HG02642 (cell line): ENCODE measurements around the gene VENTX.
"Not testable (repeated sequence)": the region's sequence is repeated elsewhere in the genome, so short reads cannot be mapped to it uniquely, and the experiment has no call there.

ENCODE experiments used
- ATAC-seq: cut with Tn5 transposase; IDR thresholded peaks from one replicate; pipeline ENCODE4 v1.9.1; 2021; ENCODE audit warnings: mild to moderate bottlenecking; ENCODE audit not compliant: unreplicated experiment, poor library complexity

VENTX gene

GRCh38 chr10:133214468-133215410, 22.9 kb upstream of the VENTX start:
- ATAC-seq, result no peak

DNA sequence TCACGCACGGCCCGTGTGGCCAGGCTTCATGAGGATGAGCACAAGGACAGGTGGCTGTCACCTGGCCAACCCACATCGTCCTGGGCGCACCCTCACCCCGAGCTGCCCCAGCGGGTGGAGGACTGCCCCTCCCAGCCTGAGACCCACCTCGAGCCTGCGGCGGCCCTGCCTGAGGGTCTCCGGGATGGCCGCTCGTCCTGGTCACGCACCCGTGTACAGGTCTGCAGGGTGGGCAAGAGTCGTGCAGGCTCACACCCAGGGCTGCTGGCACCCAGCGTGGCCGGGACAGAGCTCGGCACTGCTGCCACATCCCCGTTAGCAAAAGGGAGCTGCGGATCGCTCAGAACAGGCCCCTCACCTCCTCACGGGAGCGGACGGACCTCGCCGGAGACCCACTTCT, 22.1 kb upstream of the VENTX start:
- ATAC-seq, result no peak

GRCh38 chr10:133216776-133217175, 20.9 kb upstream of the VENTX start:
- ATAC-seq, result no peak

GRCh38 chr10:133217800-133218589, 19.7 kb upstream of the VENTX start:
- no peak for ATAC-seq

GRCh38 chr10:133218891-133219290, 18.8 kb upstream of the VENTX start:
- no peak for ATAC-seq

GRCh38 chr10:133219782-133220181, 17.9 kb upstream of the VENTX start:
- ATAC-seq, result no peak

GRCh38 chr10:133221331-133221730, 16.3 kb upstream of the VENTX start:
- ATAC-seq, result no peak

DNA sequence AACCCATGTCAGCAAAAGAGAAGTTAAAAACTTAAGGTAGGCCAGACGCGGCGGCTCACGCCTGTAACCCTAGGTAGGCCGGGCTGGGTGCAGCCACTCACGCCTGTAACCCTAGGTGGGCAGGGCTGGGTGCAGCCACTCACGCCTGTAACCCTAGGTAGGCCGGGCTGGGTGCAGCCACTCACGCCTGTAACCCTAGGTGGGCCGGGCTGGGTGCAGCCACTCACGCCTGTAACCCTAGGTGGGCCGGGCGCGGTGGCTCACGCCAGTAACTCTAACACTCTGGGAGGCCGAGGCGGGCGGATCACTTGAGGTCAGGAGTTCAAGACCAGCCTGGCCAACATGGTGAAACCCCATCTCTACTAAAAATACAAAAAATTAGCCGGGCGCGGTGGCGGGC, 15.9 kb upstream of the VENTX start:
- not testable (repeated sequence) for ATAC-seq

DNA sequence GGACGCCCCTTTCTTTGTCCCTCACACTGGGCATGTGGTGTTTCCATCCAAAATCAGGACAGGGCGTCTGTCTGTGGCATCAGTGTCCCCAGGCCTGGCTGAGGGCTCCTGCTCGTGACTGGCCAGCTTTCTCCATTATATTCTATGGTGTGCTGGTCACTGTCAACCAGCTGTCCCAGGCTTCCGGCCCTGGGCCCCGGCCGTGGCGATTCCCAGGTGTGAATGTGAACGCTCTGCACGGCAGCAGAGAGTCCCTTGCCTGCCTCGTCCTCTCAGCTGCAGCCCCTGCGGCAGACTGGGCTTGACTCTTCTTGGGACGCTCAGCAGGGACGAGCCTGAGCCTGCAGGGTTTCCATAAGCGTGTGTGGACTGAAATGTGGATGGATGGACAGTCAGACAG, 13.6 kb upstream of the VENTX start:
- ATAC-seq, result no peak

- ATAC-seq, result no peak
Measured at GRCh38 chr10:133224756-133225372, 12.8 kb upstream of the VENTX start.

DNA sequence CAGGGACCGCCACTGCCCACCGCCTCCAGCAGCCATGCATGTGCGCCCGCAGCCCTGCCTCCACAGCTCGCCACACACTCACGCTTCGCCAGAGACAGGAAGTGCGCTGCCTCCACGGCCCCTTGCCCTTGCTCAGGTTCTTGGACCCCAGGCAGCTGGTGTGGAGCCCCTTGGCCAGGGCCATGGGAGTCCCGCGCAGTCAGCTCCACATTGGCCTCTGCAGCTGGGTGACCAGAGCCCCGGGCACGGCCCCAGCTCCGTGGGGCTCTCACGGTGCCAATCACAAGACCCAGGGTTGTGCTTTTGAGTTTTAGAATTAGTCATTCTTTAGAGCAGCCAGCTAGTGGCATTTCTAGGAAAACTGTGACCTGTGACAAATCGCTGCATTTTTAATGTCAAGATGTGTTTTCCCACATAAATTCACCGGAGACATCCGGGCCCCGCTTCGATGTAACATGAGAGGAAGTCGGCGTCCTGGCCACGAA, 11.9 kb upstream of the VENTX start:
- no peak for ATAC-seq

- no peak for ATAC-seq
Measured at GRCh38 chr10:133226251-133226808, 11.3 kb upstream of the VENTX start.

DNA sequence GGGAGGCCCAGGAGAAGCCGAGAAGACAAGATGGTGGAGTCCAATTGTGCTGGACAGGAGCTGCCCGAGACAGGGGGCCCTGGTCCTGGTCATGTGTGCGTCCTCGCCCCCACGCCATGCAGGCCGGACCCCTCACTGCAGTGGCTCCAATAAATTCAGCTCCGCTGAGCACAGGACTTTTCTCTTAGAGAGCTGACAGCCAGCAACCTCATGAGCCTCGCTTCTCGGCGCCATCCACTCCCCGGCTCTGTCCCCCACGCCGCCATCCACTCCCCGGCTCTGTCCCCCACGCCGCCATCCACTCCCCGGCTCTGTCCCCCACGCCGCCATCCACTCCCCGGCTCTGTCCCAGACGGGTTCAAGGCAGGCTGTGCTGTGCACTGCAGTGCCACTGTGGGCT, 10.4 kb upstream of the VENTX start:
- ATAC-seq, result no peak

GRCh38 chr10:133229265-133230043, 8.2 kb upstream of the VENTX start:
- ATAC-seq, result no peak

DNA sequence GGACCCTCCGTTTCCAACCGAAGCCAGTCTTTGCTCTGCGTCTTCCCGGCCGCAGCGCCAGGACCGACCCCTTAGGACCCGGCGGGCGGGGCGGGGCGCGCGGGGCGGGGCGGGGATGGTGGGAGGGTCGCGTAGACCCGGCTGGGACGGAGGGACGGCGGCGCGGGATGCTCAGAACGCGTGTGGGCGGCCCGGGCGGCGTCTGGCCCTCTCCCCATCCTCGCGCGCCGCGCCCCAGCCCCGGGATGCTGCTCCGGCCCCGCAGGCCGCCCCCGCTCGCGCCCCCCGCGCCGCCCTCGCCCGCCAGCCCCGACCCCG, 7.7 kb upstream of the VENTX start, which contains the start of gene UTF1:
UTF1 (plus strand) TSS at position 174 of the 318 bp plus-strand sequence; CDS start at position 246, 72 bp downstream.
- no peak for ATAC-seq

- no peak for ATAC-seq
Measured at GRCh38 chr10:133230387-133231195, 7.1 kb upstream of the VENTX start.

DNA sequence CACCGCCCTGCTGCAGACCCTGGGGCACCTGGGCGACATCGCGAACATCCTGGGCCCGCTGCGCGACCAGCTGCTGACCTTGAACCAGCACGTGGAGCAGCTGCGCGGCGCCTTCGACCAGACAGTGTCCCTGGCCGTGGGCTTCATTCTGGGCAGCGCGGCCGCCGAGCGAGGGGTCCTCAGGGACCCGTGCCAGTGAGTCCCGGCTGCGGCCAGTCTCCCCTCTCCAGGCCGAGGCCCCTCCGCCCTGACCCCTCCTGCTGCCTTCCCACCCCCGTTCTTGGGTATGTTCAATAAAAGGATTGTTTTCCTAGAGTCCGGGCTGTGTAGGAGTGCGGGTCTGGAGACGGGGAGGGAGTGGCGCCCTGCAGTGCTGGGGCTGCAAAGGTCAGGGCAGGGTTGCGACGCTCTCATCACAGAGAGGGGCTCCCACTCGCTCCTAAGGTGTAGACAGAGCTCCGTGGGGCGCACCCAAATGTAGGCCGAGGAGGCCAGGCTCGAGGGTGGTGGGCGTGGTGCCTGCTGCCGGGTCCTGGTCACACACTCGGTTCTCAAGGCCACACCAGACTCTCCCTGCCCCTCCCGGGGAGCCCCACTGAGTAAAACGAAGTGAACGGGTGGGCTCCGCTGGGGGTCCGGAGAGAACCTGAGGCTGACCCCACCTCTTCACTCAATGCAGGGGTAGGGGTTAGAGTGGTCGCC, 6.3 kb upstream of the VENTX start:
- ATAC-seq, result no peak

GRCh38 chr10:133231946-133232574, 5.6 kb upstream of the VENTX start:
- no peak for ATAC-seq
